DND-41 (cell line): ENCODE measurements around the gene DSG3.

ENCODE experiments used
- ATAC-seq: fragments of 200-7000 bp; cut with Tn5 transposase; 3 replicates; pipeline ENCODE4 v1.9.1; 2021; ENCODE audit warnings: low read depth; ENCODE audit not compliant: insufficient read depth
- DNase-seq: peaks from one replicate; pipeline ENCODE4 v3.0.0-alpha.2; 2020
- H2AFZ ChIP-seq: 2 replicates; pipeline ENCODE4 v1.6.0; 2012; ENCODE audit warnings: low read depth, low read length
- H3K27ac ChIP-seq: 2 replicates; pipeline ENCODE4 v1.5.1; 2012; ENCODE audit warnings: low read length, inconsistent platforms
- H3K27me3 ChIP-seq: fragments of 200-600 bp; sonication (generic); 2 replicates; pipeline ENCODE4 v1.6.0; 2012; ENCODE audit warnings: low read length, mild to moderate bottlenecking, inconsistent platforms; ENCODE audit not compliant: insufficient read depth, poor library complexity
- H3K36me3 ChIP-seq: 2 replicates; pipeline ENCODE4 v1.5.1; 2012; ENCODE audit warnings: low read length, inconsistent platforms; ENCODE audit not compliant: insufficient read depth
- H3K4me1 ChIP-seq: 2 replicates; pipeline ENCODE4 v1.5.1; 2012; ENCODE audit warnings: mild to moderate bottlenecking, low read length; ENCODE audit not compliant: insufficient read depth
- H3K4me2 ChIP-seq: 2 replicates; pipeline ENCODE4 v1.6.0; 2012; ENCODE audit warnings: mild to moderate bottlenecking, moderate library complexity, low read length, inconsistent platforms; ENCODE audit not compliant: insufficient read depth
- H3K4me3 ChIP-seq, 2 experiments: fragments of 200-600 bp in 1 of 2; shearing (Covaris generic) in 1 of 2; 2 replicates each; pipeline ENCODE4 v1.5.1; 2012 to 2016; ENCODE audit warnings: inconsistent platforms in 2 of 2, low read length in 2 of 2, mild to moderate bottlenecking in 2 of 2, low read depth in 1 of 2, moderate library complexity in 1 of 2
- H3K79me2 ChIP-seq: 2 replicates; pipeline ENCODE4 v1.6.0; 2012; ENCODE audit warnings: low read length, inconsistent platforms; ENCODE audit not compliant: insufficient read depth
- H3K9ac ChIP-seq: 2 replicates; pipeline ENCODE4 v1.6.0; 2012; ENCODE audit warnings: low read depth, mild to moderate bottlenecking, inconsistent platforms, low read length, moderate library complexity
- H3K9me3 ChIP-seq: 2 replicates; pipeline ENCODE4 v1.5.1; 2012; ENCODE audit warnings: low read length, moderate library complexity, mild to moderate bottlenecking, inconsistent platforms; ENCODE audit not compliant: insufficient read depth, severe bottlenecking
- H4K20me1 ChIP-seq: 2 replicates; pipeline ENCODE4 v1.6.0; 2012; ENCODE audit warnings: low read length; ENCODE audit not compliant: insufficient read depth
- CTCF ChIP-seq: IDR thresholded peaks from 2 replicates; pipeline ENCODE4 v1.5.1; 2012; ENCODE audit warnings: borderline replicate concordance, low read length, moderate library complexity, mild to moderate bottlenecking; ENCODE audit not compliant: poor library complexity, severe bottlenecking; ENCODE audit errors: extremely low read depth
- EZH2 ChIP-seq: IDR thresholded peaks from 3 replicates; pipeline ENCODE4 v1.6.1; 2012; ENCODE audit warnings: borderline replicate concordance, low read depth, mild to moderate bottlenecking, moderate library complexity, low read length, inconsistent platforms; ENCODE audit not compliant: severe bottlenecking

The DSG3 gene

GRCh38 chr18:31432316-31432715, 15.2 kb upstream of the DSG3 start:
- no peaks in the 10 kb centered on the region for H3K79me2 ChIP-seq
- TF ChIP-seq CTCF (no peak), EZH2 (no peak)
- no peaks in the 10 kb centered on the region for H4K20me1 ChIP-seq
- no peak overlapping the region for H3K4me3 ChIP-seq
- H3K36me3 ChIP-seq, result no peaks in the 10 kb centered on the region
- H3K27me3 ChIP-seq, result no peaks in the 10 kb centered on the region
- H3K9me3 ChIP-seq, result no peaks in the 10 kb centered on the region
- no peak overlapping the region for H3K27ac ChIP-seq
- no peak overlapping the region for H2AFZ ChIP-seq
- no peaks in the 10 kb centered on the region for H3K4me1 ChIP-seq
- H3K9ac ChIP-seq, result no peak overlapping the region
- ATAC-seq (no peak), DNase-seq (no peak)
- no peak overlapping the region for H3K4me2 ChIP-seq

- Histone ChIP-seq H3K9ac (no peak overlapping the region), H3K36me3 (no peaks in the 10 kb centered on the region), H3K27ac (no peak overlapping the region), H3K4me2 (no peak overlapping the region), H3K4me3 (no peak overlapping the region), H3K27me3 (no peaks in the 10 kb centered on the region), H3K9me3 (no peaks in the 10 kb centered on the region), H2AFZ (no peak overlapping the region), H3K4me1 (no peaks in the 10 kb centered on the region), H4K20me1 (no peaks in the 10 kb centered on the region), H3K79me2 (no peaks in the 10 kb centered on the region)
- ATAC-seq (no peak), DNase-seq (no peak)
- no peak for TF ChIP-seq CTCF
- TF ChIP-seq EZH2, result no peak
These were observed 10.7 kb upstream of the DSG3 start for GRCh38 chr18:31436825-31437224.

GRCh38 chr18:31438402-31438801, 9.1 kb upstream of the DSG3 start:
- Histone ChIP-seq H3K27ac (no peak overlapping the region), H3K9me3 (no peaks in the 10 kb centered on the region), H4K20me1 (no peaks in the 10 kb centered on the region), H3K36me3 (no peaks in the 10 kb centered on the region), H3K4me2 (no peak overlapping the region), H3K9ac (no peak overlapping the region), H3K79me2 (no peaks in the 10 kb centered on the region), H3K27me3 (no peaks in the 10 kb centered on the region), H3K4me1 (no peaks in the 10 kb centered on the region), H2AFZ (no peak overlapping the region), H3K4me3 (no peak overlapping the region)
- no peak for TF ChIP-seq CTCF
- TF ChIP-seq EZH2, result no peak
- DNase-seq (no peak), ATAC-seq (no peak)

GRCh38 chr18:31439807-31440325, 7.7 kb upstream of the DSG3 start:
- Histone ChIP-seq H3K4me1 (no peaks in the 10 kb centered on the region), H3K4me3 (no peak overlapping the region), H3K79me2 (no peaks in the 10 kb centered on the region), H3K36me3 (no peaks in the 10 kb centered on the region), H3K9ac (no peak overlapping the region), H3K27ac (no peak overlapping the region), H3K9me3 (no peaks in the 10 kb centered on the region), H2AFZ (no peak overlapping the region), H3K27me3 (no peaks in the 10 kb centered on the region), H4K20me1 (no peaks in the 10 kb centered on the region), H3K4me2 (no peak overlapping the region)
- no peak for ATAC-seq
- TF ChIP-seq EZH2 (no peak), CTCF (no peak)
- no peak for DNase-seq
